ENCODE measurements around the gene PACRG. TPM values are rescaled to one million over a fixed set of nuclear protein-coding genes. Genes with fewer than 3 reads are reported as not detected.

PACRG gene
- total and polyA plus RNA-seq, 10 of the 15 experiments (the other 5 are each of a cell fraction or from before 2014, with no cell fraction given), result not detected

GRCh38 chr6:162711376-162711775 is 16.4 kb upstream of the PACRG start:
- Histone ChIP-seq H3K4me1 (ENCODE audit: control insufficient read depth, insufficient read depth, low read length) (no peaks in the 10 kb centered on the region), H2AFZ (ENCODE audit: control insufficient read depth, low read depth, low read length) (no peak overlapping the region), H4K20me1 (ENCODE audit: control insufficient read depth, insufficient read depth) (no peaks in the 10 kb centered on the region), H3K79me2 (ENCODE audit: control insufficient read depth, insufficient read depth, low read length) (no peaks in the 10 kb centered on the region), H3K27me3 (replicated peaks in 1 of 2; ENCODE audit: control insufficient read depth in 2 of 2, insufficient read depth in 2 of 2, low read length in 1 of 2) (no peaks in the 10 kb centered on the region), H3K36me3 (ENCODE audit: control insufficient read depth in 2 of 2, insufficient read depth in 2 of 2, low read length in 1 of 2) (no peaks in the 10 kb centered on the region), H3K4me3 (no peak overlapping the region), H3K4me2 (ENCODE audit: control insufficient read depth, insufficient read depth) (no peak overlapping the region), H3K9ac (ENCODE audit: control insufficient read depth, insufficient read depth, low read length) (no peak overlapping the region), H3K9me3 (replicated peaks; ENCODE audit: control insufficient read depth, insufficient read depth, low read length) (no peaks in the 10 kb centered on the region), H3K27ac (ENCODE audit: control insufficient read depth, insufficient read depth) (no peak overlapping the region)
- TF ChIP-seq RUNX3 (IDR thresholded peaks at IDR 0.05; ENCODE audit: low read length) (no peak), ZNF274 (IDR thresholded peaks at IDR 0.05; ENCODE audit: insufficient read depth, insufficient read length) (no peak), MYC (IDR thresholded peaks at IDR 0.05; ENCODE audit: insufficient read depth, insufficient read length, insufficient replicate concordance, low read length, severe bottlenecking) (no peak), ZZZ3 (IDR thresholded peaks at IDR 0.05; ENCODE audit: control insufficient read depth, insufficient read length, low read depth) (no peak), RELA (IDR thresholded peaks at IDR 0.05; ENCODE audit: borderline replicate concordance, partially characterized antibody) (no peak), RAD51 (IDR thresholded peaks at IDR 0.05) (no peak), HDAC6 (IDR thresholded peaks at IDR 0.05; ENCODE audit: unreplicated experiment) (no peak), ZNF207 (IDR thresholded peaks at IDR 0.05; ENCODE audit: borderline replicate concordance) (no peak), GABPA (IDR thresholded peaks at IDR 0.05; ENCODE audit: low read depth) (no peak)
- TF ChIP-seq, protein P1, sequence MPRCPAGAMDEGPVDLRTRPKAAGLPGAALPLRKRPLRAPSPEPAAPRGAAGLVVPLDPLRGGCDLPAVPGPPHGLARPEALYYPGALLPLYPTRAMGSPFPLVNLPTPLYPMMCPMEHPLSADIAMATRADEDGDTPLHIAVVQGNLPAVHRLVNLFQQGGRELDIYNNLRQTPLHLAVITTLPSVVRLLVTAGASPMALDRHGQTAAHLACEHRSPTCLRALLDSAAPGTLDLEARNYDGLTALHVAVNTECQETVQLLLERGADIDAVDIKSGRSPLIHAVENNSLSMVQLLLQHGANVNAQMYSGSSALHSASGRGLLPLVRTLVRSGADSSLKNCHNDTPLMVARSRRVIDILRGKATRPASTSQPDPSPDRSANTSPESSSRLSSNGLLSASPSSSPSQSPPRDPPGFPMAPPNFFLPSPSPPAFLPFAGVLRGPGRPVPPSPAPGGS (IDR thresholded peaks at IDR 0.05; ENCODE audit: borderline replicate concordance, insufficient read depth, low read depth, low read length, poor library complexity, severe bottlenecking), result no peak
- 25% methylated on average over 4 of the region's 4 CpGs for WGBS (ENCODE audit: insufficient coverage, insufficient replicate concordance, low lambda C conversion rate, missing lambda C conversion rate)
- POLR2A ChIA-PET, result no interaction called here
- RAD21 ChIA-PET (ENCODE audit: unreplicated experiment), result no interaction called here
- no TSS peak for BruUV-seq (replicated peaks)
- ATAC-seq (no peak), FAIRE-seq (no peak), DNase-seq (ENCODE audit: low read depth, low spot score) (no peak)
- CTCF ChIA-PET, result no interaction called here
- intact Hi-C loops (cut with micrococcal nuclease; ENCODE audit: unreplicated experiment) (no loop called here), in situ Hi-C loops (cut with MboI) (no loop called here)
- SMC1A ChIA-PET (ENCODE audit: uncharacterized antibody, unreplicated experiment), result interaction anchor here (0.8 kb wide), 1 partner anchor 9 kb away, joined by 3 read pairs; no protein-coding TSS in a partner anchor
